GM19455 (cell line): ENCODE data around the gene KRTAP21-3.

Experiments
- ATAC-seq: cut with Tn5 transposase; IDR thresholded peaks from one replicate; pipeline ENCODE4 v1.9.1; 2021; ENCODE audit not compliant: unreplicated experiment

The KRTAP21-3 gene

GRCh38 chr21:30668776-30669175, 49.8 kb downstream of the KRTAP21-3 start:
- ATAC-seq = no peak
